K562 (cell line): ENCODE results near the gene CNR2. TPM values are rescaled to one million over a fixed set of nuclear protein-coding genes. Genes with fewer than 3 reads are reported as not detected.
A peak's percentile ranks its signal among the peaks of the same experiment; 100 is the strongest.

Source experiments
- ARID3B ChIP-seq: fragments of 250-450 bp; sonication (Bioruptor Pico); IDR thresholded peaks from 2 replicates; pipeline ENCODE4 v1.4.0; 2020; ENCODE audit warnings: borderline replicate concordance
- BHLHE40 ChIP-seq: IDR thresholded peaks from 2 replicates; pipeline ENCODE4 v1.6.1; 2011; ENCODE audit warnings: low read length, improper control_type of control experiment
- CHD1 ChIP-seq: fragments of 200-600 bp; sonication (generic); IDR thresholded peaks from one replicate; pipeline ENCODE4 v1.6.1; 2012; ENCODE audit warnings: mild to moderate bottlenecking, moderate library complexity, low read length, inconsistent platforms
- CHD2 ChIP-seq: IDR thresholded peaks from 2 replicates; pipeline ENCODE4 v1.6.1; 2011; ENCODE audit warnings: low read depth, low read length
- COPS2 ChIP-seq: fragments of 450-650 bp; conservative IDR thresholded peaks from 2 replicates; pipeline ENCODE4 v1.6.1; 2016; ENCODE audit warnings: mild to moderate bottlenecking, moderate library complexity
- E2F3 ChIP-seq: fragments of 250-450 bp; sonication (Bioruptor Pico); IDR thresholded peaks from 2 replicates; pipeline ENCODE4 v1.4.0; 2020; ENCODE audit warnings: mild to moderate bottlenecking
- EGR1 ChIP-seq: fragments of 450-650 bp; conservative IDR thresholded peaks from 2 replicates; pipeline ENCODE4 v1.6.1; 2017; ENCODE audit warnings: mild to moderate bottlenecking
- ELF1 ChIP-seq: fragments of 200-800 bp; sonication (Bioruptor generic); IDR thresholded peaks from 2 replicates; pipeline ENCODE4 v1.6.1; 2016; ENCODE audit warnings: missing genetic modification characterization, missing compliant biosample characterization
- EWSR1 ChIP-seq: fragments of 450-650 bp; IDR thresholded peaks from 2 replicates; pipeline ENCODE4 v1.6.1; 2018; ENCODE audit warnings: borderline replicate concordance, mild to moderate bottlenecking, low read depth, moderate library complexity; ENCODE audit not compliant: partially characterized antibody
- GTF2B ChIP-seq: IDR thresholded peaks from 2 replicates; pipeline ENCODE4 v1.6.1; 2011; ENCODE audit not compliant: insufficient read length; ENCODE audit errors: extremely low read depth
- HMBOX1 ChIP-seq: sonication (generic); IDR thresholded peaks from 2 replicates; pipeline ENCODE4 v1.6.1; 2016
- MAX ChIP-seq: sonication (generic); formaldehyde crosslinking; IDR thresholded peaks from 2 replicates; pipeline ENCODE4 v1.9.0; 2022; ENCODE audit warnings: mild to moderate bottlenecking, missing genetic modification reagents
- MTA3 ChIP-seq: fragments of 450-650 bp; formaldehyde crosslinking; IDR thresholded peaks from 2 replicates; pipeline ENCODE4 v1.6.1; 2017; ENCODE audit warnings: mild to moderate bottlenecking, borderline replicate concordance
- MYC ChIP-seq, 2 experiments: fragments of 250-450 bp in 1 of 2; sonication (Bioruptor Pico) in 1 of 2; IDR thresholded peaks; 2 replicates each; pipeline versions ENCODE4 v1.5.1 to v1.6.1; 2012 to 2021; ENCODE audit warnings: low read depth in 2 of 2, borderline replicate concordance in 1 of 2, improper control_type of control experiment in 1 of 2, low read length in 1 of 2, mild to moderate bottlenecking in 1 of 2, moderate library complexity in 1 of 2
- RBM25 ChIP-seq: fragments of 200-400 bp; formaldehyde crosslinking; IDR thresholded peaks from 2 replicates; pipeline ENCODE4 v1.6.1; 2018; ENCODE audit warnings: low read length, low read depth, moderate library complexity; ENCODE audit not compliant: severe bottlenecking
- SAP30 ChIP-seq: fragments of 200-600 bp; sonication (generic); IDR thresholded peaks from 2 replicates; pipeline ENCODE4 v1.6.1; 2012; ENCODE audit warnings: borderline replicate concordance, low read depth, mild to moderate bottlenecking, moderate library complexity, low read length, control low read depth, inconsistent platforms; ENCODE audit not compliant: insufficient read depth, poor library complexity, severe bottlenecking
- THAP12 ChIP-seq: fragments of 250-450 bp; sonication (Bioruptor Pico); IDR thresholded peaks from 2 replicates; pipeline ENCODE4 v1.9.0; 2021; ENCODE audit warnings: mild to moderate bottlenecking, inconsistent platforms
- ZNF274 ChIP-seq: IDR thresholded peaks from 2 replicates; pipeline ENCODE4 v1.6.1; 2011; ENCODE audit warnings: low read depth, mild to moderate bottlenecking, low read length, moderate library complexity, borderline replicate concordance
- ZNF449 ChIP-seq: fragments of 250-450 bp; sonication (Bioruptor Pico); IDR thresholded peaks from 2 replicates; pipeline ENCODE4 v1.8.0; 2022; ENCODE audit warnings: moderate library complexity, mild to moderate bottlenecking, inconsistent platforms
- ZNF589 ChIP-seq: fragments of 200-800 bp; sonication (Bioruptor generic); IDR thresholded peaks from 2 replicates; pipeline ENCODE4 v1.6.1; 2016; ENCODE audit warnings: low read depth, missing genetic modification characterization, missing compliant biosample characterization
- polyA plus RNA-seq, 8 experiments: library from polyadenylated mRNA; depleted of rRNA in 4 of 8; stranded (reverse) in 5 of 8; unstranded in 3 of 8; fragments of >200 nt; fragmentation: Nextera tagmentation in 2 of 8; fragmentation: Illumina TruSeq in 1 of 8; extraction: Ambion mirVana in 2 of 8; extraction: Trizol in 1 of 8; gene quantifications; 2 replicates each; pipeline versions ENCODE4 v1.2.1 to v1.2.3, GENCODE V29; 2011 to 2014; ENCODE audit warnings: inconsistent platforms in 1 of 8, missing spikeins in 1 of 8
- total RNA-seq, 7 experiments: library from RNA; depleted of rRNA in 6 of 7; stranded (reverse); fragments of >200 nt in 6 of 7; fragmentation: Illumina TruSeq in 2 of 7; extraction: Trizol in 2 of 7; gene quantifications; 2 replicates each; pipeline versions ENCODE4 v1.2.1 to v1.2.3, GENCODE V29; 2011 to 2021; ENCODE audit warnings: low replicate concordance in 1 of 7

CNR2 gene
- total and polyA plus RNA-seq, 9 of the 15 experiments (the other 6 are each of a cell fraction or from before 2014, with no cell fraction given): not detected

GRCh38 chr1:23838401-23838866 lies 74.7 kb downstream of the CNR2 start (continued):
- TF ChIP-seq ZNF449 (CRISPR knock-in tag) (no peak), EGR1 (peak; percentile 72), CHD2 (no peak), ZNF589 (CRISPR knock-in tag) (no peak), GTF2B (no peak), THAP12 (CRISPR knock-in tag) (no peak), COPS2 (no peak), MAX (CRISPR knock-in tag) (peak; percentile 62; the same call in 1 of the 2 replicates), EWSR1 (no peak), HMBOX1 (0 out of 2 replicates have a peak, but pooled peaks have one; percentile 14), MTA3 (peak; percentile 32; the same call in 1 of the 2 replicates), ARID3B (CRISPR knock-in tag) (no peak), SAP30 (peak; percentile 55), ZNF274 (no peak), CHD1 (no peak), ELF1 (tag) (no peak), RBM25 (no peak), MYC (IDR thresholded peaks at IDR 0.05; ENCODE audit: low read depth, low read length) (0 out of 2 replicates have a peak, but pooled peaks have one; percentile 37), MYC (CRISPR knock-in tag; IDR thresholded peaks at IDR 0.05; ENCODE audit: borderline replicate concordance, low read depth) (no peak), E2F3 (CRISPR knock-in tag) (0 out of 2 replicates have a peak, but pooled peaks have one; percentile 42), BHLHE40 (peak; percentile 36; the same call in 1 of the 2 replicates)
